Measurements from ENCODE around the gene RNF217.

Gene RNF217

GRCh38 chr6:125101631-125102030, 139.4 kb downstream of the RNF217 start:
- H3K4me3 ChIP-seq (ENCODE audit: low read length): no peak overlapping the region
- peak; percentile 25 for DNase-seq (ENCODE audit: low read depth)
- TF ChIP-seq CTCF (conservative IDR thresholded peaks at IDR 0.05; ENCODE audit: low read length): no peak

DNA sequence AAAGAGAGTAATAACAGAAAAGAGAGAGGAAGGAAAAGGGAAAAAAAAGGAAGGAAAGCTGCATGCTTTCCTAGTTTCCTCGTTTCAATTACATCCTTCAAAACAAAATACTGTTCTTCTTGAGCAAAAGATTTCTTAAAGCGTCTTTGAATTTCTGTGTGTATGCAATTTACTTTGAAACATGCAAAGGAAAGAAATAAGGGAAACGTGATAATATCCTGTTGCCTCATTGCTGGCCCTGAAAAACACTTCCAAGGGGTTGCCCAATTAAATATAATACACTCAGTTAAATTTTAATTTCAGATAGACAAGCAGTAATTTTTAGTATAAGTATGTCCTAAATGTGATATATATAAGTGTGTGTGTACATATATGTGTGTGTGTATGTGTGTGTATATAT, 140.2 kb downstream of the RNF217 start:
- no peak overlapping the region for H3K4me3 ChIP-seq (ENCODE audit: low read length)
- peak; percentile 41 for DNase-seq (ENCODE audit: low read depth)
- TF ChIP-seq CTCF (conservative IDR thresholded peaks at IDR 0.05; ENCODE audit: low read length): no peak

- H3K4me3 ChIP-seq (ENCODE audit: low read length): no peak overlapping the region
- peak; percentile 97 for DNase-seq (ENCODE audit: low read depth)
These were observed 140.7 kb downstream of the RNF217 start for GRCh38 chr6:125102891-125103290.

GRCh38 chr6:125104425-125104824, 142.2 kb downstream of the RNF217 start:
- no peak overlapping the region for H3K4me3 ChIP-seq (ENCODE audit: low read length)
- TF ChIP-seq CTCF (conservative IDR thresholded peaks at IDR 0.05; ENCODE audit: low read length): no peak
- DNase-seq (ENCODE audit: low read depth): peak; percentile 90

More at GRCh38 chr6:125102891-125103290, 140.7 kb downstream of the RNF217 start:
- TF ChIP-seq CTCF (conservative IDR thresholded peaks at IDR 0.05; ENCODE audit: low read length): no peak

- no peak for TF ChIP-seq CTCF (conservative IDR thresholded peaks at IDR 0.05; ENCODE audit: low read length)
- DNase-seq (ENCODE audit: low read depth): no peak
- no peak overlapping the region for H3K4me3 ChIP-seq (ENCODE audit: low read length)
These were observed 144.8 kb downstream of the RNF217 start for GRCh38 chr6:125107048-125107447.

DNA sequence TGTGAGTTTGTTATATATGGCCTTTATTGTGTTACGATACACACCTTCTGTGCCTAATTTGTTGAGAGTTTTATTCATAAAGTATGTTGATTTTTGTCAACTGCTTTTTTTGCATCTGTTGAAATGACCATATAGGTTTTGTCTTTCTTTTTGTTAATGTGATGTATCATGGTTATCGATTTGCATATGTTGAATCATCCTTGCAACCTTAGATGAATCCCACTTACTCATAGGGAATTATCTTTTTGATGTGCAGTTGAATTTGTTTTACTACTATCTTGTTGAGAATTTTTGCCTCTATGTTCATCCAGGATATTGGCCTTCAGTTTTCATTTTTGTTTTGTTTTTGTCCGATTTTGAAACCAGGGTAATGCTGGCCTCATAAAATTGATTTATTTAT, 145.7 kb downstream of the RNF217 start:
- no peak overlapping the region for H3K4me3 ChIP-seq (ENCODE audit: low read length)
- no peak for DNase-seq (ENCODE audit: low read depth)
- no peak for TF ChIP-seq CTCF (conservative IDR thresholded peaks at IDR 0.05; ENCODE audit: low read length)

GRCh38 chr6:125110056-125110455, 147.8 kb downstream of the RNF217 start:
- DNase-seq (ENCODE audit: low read depth): no peak
- no peak for TF ChIP-seq CTCF (conservative IDR thresholded peaks at IDR 0.05; ENCODE audit: low read length)
- no peak overlapping the region for H3K4me3 ChIP-seq (ENCODE audit: low read length)
